ENCODE measurements around the gene MIGA2.

DNA sequence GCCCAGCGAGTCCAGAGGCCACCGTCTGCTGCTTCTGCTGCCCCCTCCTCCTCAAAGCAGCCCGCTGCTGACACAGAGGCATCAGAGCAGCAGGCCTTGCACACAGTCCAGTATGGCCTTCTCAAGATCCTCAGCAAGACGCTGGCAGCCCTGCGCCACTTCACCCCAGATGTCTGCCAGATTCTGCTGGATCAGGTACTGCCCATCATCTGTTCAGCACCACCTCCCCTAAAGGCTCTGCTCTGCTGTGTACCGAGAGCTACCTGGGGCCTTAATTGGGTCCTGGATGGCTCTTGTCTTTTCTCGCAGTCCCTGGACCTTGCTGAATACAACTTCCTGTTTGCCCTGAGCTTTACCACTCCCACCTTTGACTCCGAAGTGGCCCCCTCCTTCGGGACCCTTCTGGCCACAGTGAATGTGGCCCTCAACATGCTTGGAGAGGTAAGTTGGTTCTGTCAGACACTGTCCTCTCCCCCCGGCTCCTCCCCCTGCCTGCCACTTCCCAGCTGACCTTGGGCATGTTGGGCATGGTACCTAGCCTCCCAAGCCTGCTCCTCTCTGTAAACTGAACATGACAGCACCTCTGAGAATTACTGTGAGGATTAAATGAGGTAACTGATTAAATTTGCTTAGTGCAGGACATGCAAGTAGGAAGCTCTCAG lies 31.0 kb upstream of the MIGA2 start:
- TF ChIP-seq POLR2A (IDR thresholded peaks at IDR 0.05) (no peak), POLR2AphosphoS5 (IDR thresholded peaks at IDR 0.05) (no peak), EP300 (IDR thresholded peaks at IDR 0.05; ENCODE audit: low read depth) (no peak)
- TF ChIP-seq, protein P1, sequence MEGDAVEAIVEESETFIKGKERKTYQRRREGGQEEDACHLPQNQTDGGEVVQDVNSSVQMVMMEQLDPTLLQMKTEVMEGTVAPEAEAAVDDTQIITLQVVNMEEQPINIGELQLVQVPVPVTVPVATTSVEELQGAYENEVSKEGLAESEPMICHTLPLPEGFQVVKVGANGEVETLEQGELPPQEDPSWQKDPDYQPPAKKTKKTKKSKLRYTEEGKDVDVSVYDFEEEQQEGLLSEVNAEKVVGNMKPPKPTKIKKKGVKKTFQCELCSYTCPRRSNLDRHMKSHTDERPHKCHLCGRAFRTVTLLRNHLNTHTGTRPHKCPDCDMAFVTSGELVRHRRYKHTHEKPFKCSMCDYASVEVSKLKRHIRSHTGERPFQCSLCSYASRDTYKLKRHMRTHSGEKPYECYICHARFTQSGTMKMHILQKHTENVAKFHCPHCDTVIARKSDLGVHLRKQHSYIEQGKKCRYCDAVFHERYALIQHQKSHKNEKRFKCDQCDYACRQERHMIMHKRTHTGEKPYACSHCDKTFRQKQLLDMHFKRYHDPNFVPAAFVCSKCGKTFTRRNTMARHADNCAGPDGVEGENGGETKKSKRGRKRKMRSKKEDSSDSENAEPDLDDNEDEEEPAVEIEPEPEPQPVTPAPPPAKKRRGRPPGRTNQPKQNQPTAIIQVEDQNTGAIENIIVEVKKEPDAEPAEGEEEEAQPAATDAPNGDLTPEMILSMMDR (IDR thresholded peaks at IDR 0.05): no peak

Data from transverse colon (tissue), 4 donors.